OCI-M2 (cell line): ENCODE measurements around the gene WASL.

ENCODE experiments used
- DNase-seq: peaks from one replicate; lab custom pipeline; 2025; ENCODE audit not compliant: unreplicated experiment; lab: John Stamatoyannopoulos, UW

Gene WASL

GRCh38 chr7:123662293-123662692 lies 86.5 kb downstream of the WASL start:
- no peak for DNase-seq

- no peak for DNase-seq
These were observed 87.0 kb downstream of the WASL start for GRCh38 chr7:123661765-123662164.

GRCh38 chr7:123660514-123661354 lies 88.1 kb downstream of the WASL start:
- DNase-seq: no peak

GRCh38 chr7:123658023-123658422 lies 90.8 kb downstream of the WASL start:
- DNase-seq: no peak

GRCh38 chr7:123657304-123657685 lies 91.5 kb downstream of the WASL start:
- no peak for DNase-seq

GRCh38 chr7:123656544-123657303 lies 92.1 kb downstream of the WASL start:
- DNase-seq: no peak

GRCh38 chr7:123655614-123656013 lies 93.2 kb downstream of the WASL start, which contains the start of gene LMOD2:
Gene LMOD2 (plus strand): TSS chr7:123655866. CDS start chr7:123655964, 98 bp downstream.
- no peak for DNase-seq

GRCh38 chr7:123653162-123653561 lies 95.6 kb downstream of the WASL start:
- no peak for DNase-seq

- no peak for DNase-seq
These were observed 96.4 kb downstream of the WASL start for GRCh38 chr7:123652406-123652805.

- no peak for DNase-seq
These were observed 98.2 kb downstream of the WASL start for GRCh38 chr7:123650595-123650994.

- DNase-seq: no peak
These were observed 98.8 kb downstream of the WASL start for GRCh38 chr7:123649964-123650363.

- no peak for DNase-seq
These were observed 101.6 kb downstream of the WASL start for GRCh38 chr7:123647106-123647730.

GRCh38 chr7:123645516-123645915 lies 103.3 kb downstream of the WASL start:
- no peak for DNase-seq

- no peak for DNase-seq
These were observed 105.0 kb downstream of the WASL start for GRCh38 chr7:123643495-123644441.

- DNase-seq: no peak
These were observed 106.9 kb downstream of the WASL start for GRCh38 chr7:123641901-123642300.

- DNase-seq: no peak
These were observed 108.2 kb downstream of the WASL start for GRCh38 chr7:123640583-123640982.

GRCh38 chr7:123639631-123640030 lies 109.2 kb downstream of the WASL start:
- DNase-seq: no peak

GRCh38 chr7:123637878-123638277 lies 110.9 kb downstream of the WASL start:
- no peak for DNase-seq

GRCh38 chr7:123637203-123637602 lies 111.6 kb downstream of the WASL start:
- no peak for DNase-seq

- no peak for DNase-seq
These were observed 113.0 kb downstream of the WASL start for GRCh38 chr7:123635551-123636359.
